Pulmonary artery endothelial cell (primary cell): ENCODE results near the gene UIMC1. TPM values are rescaled to one million over a fixed set of nuclear protein-coding genes. Genes with fewer than 3 reads are reported as not detected.
"Not testable (repeated sequence)": the region's sequence is repeated elsewhere in the genome, so short reads cannot be mapped to it uniquely, and the experiment has no call there.

ENCODE experiments used
- DNase-seq: peaks from one replicate; pipeline ENCODE4 v3.0.0-alpha.2; 2011; ENCODE audit warnings: low read depth, low spot score
- total RNA-seq: library from RNA; depleted of rRNA; stranded (reverse); fragments of >200 nt; gene quantifications from 2 replicates; pipeline ENCODE4 v1.2.3, GENCODE V29; 2014

UIMC1 gene
- total RNA-seq, 1 donor from 2014 or later: 41.6 TPM

GRCh38 chr5:176873011-176873410 is 133.6 kb downstream of the UIMC1 start:
- not testable (repeated sequence) for DNase-seq

- not testable (repeated sequence) for DNase-seq
Measured at GRCh38 chr5:176872586-176872985, 134.0 kb downstream of the UIMC1 start.

GRCh38 chr5:176870644-176871043 is 135.9 kb downstream of the UIMC1 start:
- DNase-seq: not testable (repeated sequence)

- DNase-seq: no peak
Measured at GRCh38 chr5:176870110-176870591, 136.4 kb downstream of the UIMC1 start.

GRCh38 chr5:176869501-176870109 is 137.0 kb downstream of the UIMC1 start:
- no peak for DNase-seq

GRCh38 chr5:176868731-176869130 is 137.8 kb downstream of the UIMC1 start:
- DNase-seq: no peak

GRCh38 chr5:176868126-176868525 is 138.5 kb downstream of the UIMC1 start:
- no peak for DNase-seq

GRCh38 chr5:176866707-176867310 is 139.8 kb downstream of the UIMC1 start:
- no peak for DNase-seq

GRCh38 chr5:176865964-176866363 is 140.6 kb downstream of the UIMC1 start:
- no peak for DNase-seq

GRCh38 chr5:176864755-176865154 is 141.8 kb downstream of the UIMC1 start:
- DNase-seq: no peak

GRCh38 chr5:176863765-176864098 is 142.8 kb downstream of the UIMC1 start:
- no peak for DNase-seq

- DNase-seq: no peak
Measured at GRCh38 chr5:176863041-176863764, 143.4 kb downstream of the UIMC1 start.

- no peak for DNase-seq
Measured at GRCh38 chr5:176862330-176862995, 144.1 kb downstream of the UIMC1 start.

- DNase-seq: no peak
Measured at GRCh38 chr5:176861276-176861675, 145.3 kb downstream of the UIMC1 start.

- DNase-seq: no peak
Measured at GRCh38 chr5:176860381-176860780, 146.2 kb downstream of the UIMC1 start.

GRCh38 chr5:176859916-176860315 is 146.7 kb downstream of the UIMC1 start:
- no peak for DNase-seq

- no peak for DNase-seq
Measured at GRCh38 chr5:176857894-176858273, 148.7 kb downstream of the UIMC1 start.

- no peak for DNase-seq
Measured at GRCh38 chr5:176857216-176857893, 149.2 kb downstream of the UIMC1 start.

GRCh38 chr5:176856746-176857145 is 149.8 kb downstream of the UIMC1 start:
- no peak for DNase-seq

- no peak for DNase-seq
Measured at GRCh38 chr5:176855598-176855997, 151.0 kb downstream of the UIMC1 start.
